NCI-H2029 treated with DMSO at 0.1 percent for 48 hours (cell line): ENCODE data around the gene PRKCQ.

Experiments used
- DNase-seq: peaks from one replicate; lab custom pipeline; 2025; lab: John Stamatoyannopoulos, UW

Gene PRKCQ

DNA sequence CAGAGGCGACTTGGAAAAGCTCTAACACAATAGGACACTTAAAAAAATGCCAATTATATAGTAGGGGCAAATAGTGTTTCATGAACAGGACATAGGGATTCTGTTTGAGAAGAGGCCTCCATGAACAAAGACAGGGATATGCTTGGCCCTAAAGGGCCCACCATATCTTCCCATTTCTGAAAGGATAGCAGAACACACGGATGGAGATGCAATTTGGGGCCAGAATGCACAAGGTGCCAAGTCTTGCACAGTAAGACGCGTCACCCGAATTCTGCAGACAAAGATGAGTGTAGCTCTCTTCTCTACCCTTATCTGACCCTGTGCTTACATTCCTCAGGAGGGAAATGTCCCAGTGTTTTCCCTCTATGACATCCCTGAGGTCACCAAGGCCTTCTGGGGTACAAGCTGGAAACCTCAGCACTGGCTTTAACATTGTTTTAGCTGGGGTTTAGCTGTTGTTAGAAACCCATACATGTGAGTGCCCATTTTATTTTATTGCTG lies 12.8 kb downstream of the PRKCQ start:
- no peak for DNase-seq

DNA sequence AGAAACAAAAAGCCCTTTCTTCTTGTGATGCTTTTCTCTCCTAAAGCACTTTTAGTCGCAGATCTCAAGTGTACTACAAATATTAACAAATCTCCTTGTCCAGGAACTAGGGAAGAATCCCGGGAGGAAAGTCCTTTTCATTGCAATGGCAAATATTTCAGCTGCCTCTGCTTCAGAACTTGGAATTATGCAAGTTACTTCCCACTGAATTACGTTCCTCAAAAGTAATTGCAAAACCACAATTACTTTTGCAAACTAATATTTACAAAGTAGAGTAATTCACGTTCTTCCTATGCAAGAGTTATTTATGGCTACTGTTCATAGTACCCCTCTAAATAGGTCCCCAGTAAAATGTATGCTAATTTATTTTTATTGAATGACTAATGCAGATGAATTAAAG lies 14.5 kb downstream of the PRKCQ start:
- DNase-seq = no peak

DNA sequence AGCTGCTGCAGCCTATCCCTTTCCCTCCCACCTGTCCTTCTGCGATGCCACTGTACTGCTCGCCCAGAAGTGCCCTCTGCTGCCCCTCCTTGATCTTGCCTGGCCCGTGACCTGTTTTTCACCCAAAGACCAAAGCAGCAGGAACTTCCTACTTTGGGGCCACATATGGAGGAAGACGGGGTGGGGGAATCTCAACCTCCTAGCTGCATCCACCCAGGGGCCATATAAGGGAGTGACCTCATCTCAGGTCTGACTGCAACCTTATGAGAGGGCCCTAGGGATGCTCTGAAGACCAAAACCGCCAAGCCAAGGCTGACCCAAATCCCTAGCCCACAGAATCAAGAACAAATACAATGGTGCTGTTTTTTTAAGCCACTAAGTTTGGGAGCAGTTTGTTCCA lies 15.7 kb downstream of the PRKCQ start:
- no peak for DNase-seq

DNA sequence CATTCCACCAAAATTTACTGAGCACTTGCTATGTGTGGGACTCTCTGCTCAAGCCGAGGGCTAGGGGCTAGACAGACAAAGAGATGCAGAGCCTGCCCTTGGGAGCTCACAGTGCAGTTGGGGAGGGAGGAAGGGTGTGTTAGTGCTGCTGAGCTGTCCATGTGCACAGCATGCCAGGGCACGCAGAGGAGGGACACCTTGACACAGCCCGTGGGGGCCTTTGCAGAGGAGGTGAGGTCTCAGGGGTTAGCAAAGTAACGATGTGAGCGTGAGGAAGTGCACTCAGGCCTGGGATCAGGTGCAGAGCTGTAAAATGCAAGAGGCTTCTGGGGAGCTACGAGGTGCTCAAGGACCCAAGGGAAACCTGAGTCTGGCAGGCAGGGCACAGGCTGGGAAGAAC lies 16.3 kb downstream of the PRKCQ start:
- no peak for DNase-seq

GRCh38 chr10:6563075-6563474 lies 17.0 kb downstream of the PRKCQ start:
- no peak for DNase-seq

GRCh38 chr10:6562221-6562620 lies 17.9 kb downstream of the PRKCQ start:
- DNase-seq = no peak

- no peak for DNase-seq
Observed at GRCh38 chr10:6561552-6561951, 18.5 kb downstream of the PRKCQ start.

DNA sequence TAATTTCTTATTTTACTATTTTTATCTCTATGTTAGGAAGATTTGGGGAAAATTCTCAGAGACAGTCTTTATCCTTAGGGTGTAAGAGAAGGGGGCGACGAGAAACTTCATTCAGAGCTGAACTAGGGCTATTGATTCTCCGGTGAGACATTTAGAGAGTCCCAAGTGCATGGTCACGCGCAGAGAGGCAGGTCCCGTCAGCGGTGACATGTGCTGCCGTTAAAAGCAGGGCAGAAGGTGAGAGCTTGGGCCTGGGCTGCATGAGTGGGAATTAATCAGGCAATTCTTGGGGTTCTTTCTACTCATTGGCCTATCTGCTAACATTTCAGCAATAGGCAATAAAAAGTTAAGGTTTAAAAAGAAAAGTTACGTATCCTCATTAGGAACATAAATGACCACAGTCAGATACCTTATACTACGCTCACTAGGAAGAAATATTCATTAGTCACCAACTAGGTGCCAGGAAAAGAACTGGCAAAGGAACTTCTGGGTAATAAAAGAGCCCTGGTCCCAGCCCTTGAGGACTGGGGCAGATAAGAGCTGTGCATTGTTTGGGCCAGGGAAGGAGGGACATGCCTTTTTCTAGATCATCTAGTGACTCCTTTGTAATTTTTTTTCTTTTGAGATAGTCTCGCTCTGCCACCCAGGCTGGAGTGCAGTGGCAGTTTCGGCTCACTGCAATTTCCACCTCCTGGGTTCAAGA lies 21.2 kb downstream of the PRKCQ start:
- no peak for DNase-seq

GRCh38 chr10:6558272-6558671 lies 21.8 kb downstream of the PRKCQ start:
- no peak for DNase-seq

- DNase-seq = no peak
Observed at GRCh38 chr10:6553937-6554336, 26.1 kb downstream of the PRKCQ start.

- DNase-seq = no peak
Observed at GRCh38 chr10:6543431-6544005, 36.6 kb downstream of the PRKCQ start.

- no peak for DNase-seq
Observed at GRCh38 chr10:6542999-6543430, 37.1 kb downstream of the PRKCQ start.

GRCh38 chr10:6539833-6540232 lies 40.2 kb downstream of the PRKCQ start:
- DNase-seq = no peak

GRCh38 chr10:6537770-6538169 lies 42.3 kb downstream of the PRKCQ start:
- no peak for DNase-seq

GRCh38 chr10:6536102-6536501 lies 44.0 kb downstream of the PRKCQ start:
- no peak for DNase-seq

DNA sequence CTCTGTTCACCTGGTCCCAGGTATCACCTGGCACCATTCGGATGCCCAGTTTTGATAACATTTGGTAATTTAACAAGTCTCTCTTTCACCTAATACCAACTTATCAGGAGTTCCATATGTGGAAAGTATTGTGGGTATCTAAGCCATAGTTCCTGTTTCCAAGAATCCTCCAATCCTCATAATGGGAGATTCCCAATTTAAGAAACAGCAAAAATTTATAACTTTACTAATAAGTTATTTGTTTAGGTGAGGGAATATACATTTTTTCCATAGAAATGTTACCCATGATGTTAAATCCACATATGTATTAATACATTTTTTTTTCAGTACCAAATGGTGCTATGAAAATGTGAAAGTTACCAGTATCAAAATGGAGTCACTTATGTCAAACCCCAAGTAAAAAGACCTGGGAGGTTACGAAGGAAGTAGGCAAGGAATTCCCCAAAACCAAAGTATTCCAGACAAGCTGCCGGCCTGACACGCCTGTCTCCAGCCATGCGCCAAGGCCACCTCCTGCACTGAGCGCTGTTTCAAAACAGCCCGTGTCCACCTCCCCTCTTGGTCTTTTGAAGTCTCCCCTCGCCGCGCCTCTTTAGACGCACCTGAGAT lies 44.8 kb downstream of the PRKCQ start:
- DNase-seq = no peak

- DNase-seq = no peak
Observed at GRCh38 chr10:6532321-6532720, 47.8 kb downstream of the PRKCQ start.

- DNase-seq = no peak
Observed at GRCh38 chr10:6530966-6531365, 49.1 kb downstream of the PRKCQ start.

- no peak for DNase-seq
Observed at GRCh38 chr10:6530211-6530840, 49.8 kb downstream of the PRKCQ start.

- DNase-seq = no peak
Observed at GRCh38 chr10:6528198-6528950, 51.7 kb downstream of the PRKCQ start.

DNA sequence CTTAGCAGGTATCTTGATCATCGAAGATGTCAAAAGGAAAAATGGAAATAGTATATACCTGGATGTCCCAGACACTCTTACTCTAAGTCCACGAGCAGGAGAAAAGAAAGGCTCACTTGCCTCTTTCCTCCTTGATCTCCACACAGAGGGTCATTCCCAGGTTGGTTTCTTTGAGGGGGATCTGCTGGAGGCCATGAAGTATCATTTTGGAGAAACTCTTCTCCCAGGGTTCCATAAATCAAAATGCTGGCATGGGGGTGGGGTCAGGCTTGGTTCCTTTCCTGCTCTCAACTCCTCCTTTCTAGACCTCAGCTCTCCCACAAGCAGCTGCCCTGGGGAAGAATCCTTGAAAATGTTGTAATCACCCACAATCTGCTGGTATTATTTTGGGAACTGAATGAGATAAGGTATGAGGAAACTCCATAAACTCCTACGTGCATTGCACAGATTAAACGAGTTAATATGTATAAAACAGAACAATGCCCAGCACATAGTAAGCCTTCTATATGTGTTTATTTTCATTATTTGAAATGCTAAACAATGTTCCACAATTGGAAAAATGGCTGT lies 54.4 kb downstream of the PRKCQ start:
- no peak for DNase-seq

- DNase-seq = no peak
Observed at GRCh38 chr10:6522230-6522629, 57.8 kb downstream of the PRKCQ start.
